T-helper 1 cell (primary cell): ENCODE results near the gene GRIK4.

Experiments used
- DNase-seq, 5 donors: peaks; one replicate each; pipeline ENCODE4 v3.0.0-alpha.2; 2012 to 2020

GRIK4 gene

GRCh38 chr11:120894202-120894985, 382.8 kb downstream of the GRIK4 start:
- no peak for DNase-seq

- no peak for DNase-seq
Observed at GRCh38 chr11:120896687-120897086, 385.1 kb downstream of the GRIK4 start.

GRCh38 chr11:120898568-120898967, 387.0 kb downstream of the GRIK4 start:
- no peak for DNase-seq

GRCh38 chr11:120899720-120900119, 388.2 kb downstream of the GRIK4 start:
- DNase-seq: no peak

- no peak for DNase-seq
Observed at GRCh38 chr11:120900643-120901042, 389.1 kb downstream of the GRIK4 start.

GRCh38 chr11:120903686-120904085, 392.1 kb downstream of the GRIK4 start:
- DNase-seq: no peak

- no peak for DNase-seq
Observed at GRCh38 chr11:120904116-120904515, 392.6 kb downstream of the GRIK4 start.

- no peak for DNase-seq
Observed at GRCh38 chr11:120906766-120907165, 395.2 kb downstream of the GRIK4 start.

GRCh38 chr11:120907971-120908370, 396.4 kb downstream of the GRIK4 start:
- no peak for DNase-seq

GRCh38 chr11:120908461-120909181, 397.1 kb downstream of the GRIK4 start:
- DNase-seq: no peak

- no peak for DNase-seq
Observed at GRCh38 chr11:120909676-120910416, 398.3 kb downstream of the GRIK4 start.

- DNase-seq: no peak
Observed at GRCh38 chr11:120911943-120912342, 400.4 kb downstream of the GRIK4 start.

- DNase-seq: no peak
Observed at GRCh38 chr11:120912504-120912903, 401.0 kb downstream of the GRIK4 start.

GRCh38 chr11:120912915-120913314, 401.4 kb downstream of the GRIK4 start:
- DNase-seq: no peak

GRCh38 chr11:120914021-120914420, 402.5 kb downstream of the GRIK4 start:
- no peak for DNase-seq

GRCh38 chr11:120914601-120915000, 403.1 kb downstream of the GRIK4 start:
- no peak for DNase-seq

- no peak for DNase-seq
Observed at GRCh38 chr11:120917559-120918239, 406.2 kb downstream of the GRIK4 start.

GRCh38 chr11:120918257-120918656, 406.7 kb downstream of the GRIK4 start:
- DNase-seq: no peak

GRCh38 chr11:120919045-120919444, 407.5 kb downstream of the GRIK4 start:
- no peak for DNase-seq

- DNase-seq: no peak
Observed at GRCh38 chr11:120919566-120919965, 408.0 kb downstream of the GRIK4 start.

- DNase-seq: no peak
Observed at GRCh38 chr11:120923866-120924508, 412.4 kb downstream of the GRIK4 start.

GRCh38 chr11:120925944-120926343, 414.4 kb downstream of the GRIK4 start:
- no peak for DNase-seq
